Measurements from ENCODE around the gene ZNF580.

GRCh38 chr19:55674841-55675660 is 34.2 kb downstream of the ZNF580 start, which contains the start of gene EPN1:
- TF ChIP-seq, protein P1, sequence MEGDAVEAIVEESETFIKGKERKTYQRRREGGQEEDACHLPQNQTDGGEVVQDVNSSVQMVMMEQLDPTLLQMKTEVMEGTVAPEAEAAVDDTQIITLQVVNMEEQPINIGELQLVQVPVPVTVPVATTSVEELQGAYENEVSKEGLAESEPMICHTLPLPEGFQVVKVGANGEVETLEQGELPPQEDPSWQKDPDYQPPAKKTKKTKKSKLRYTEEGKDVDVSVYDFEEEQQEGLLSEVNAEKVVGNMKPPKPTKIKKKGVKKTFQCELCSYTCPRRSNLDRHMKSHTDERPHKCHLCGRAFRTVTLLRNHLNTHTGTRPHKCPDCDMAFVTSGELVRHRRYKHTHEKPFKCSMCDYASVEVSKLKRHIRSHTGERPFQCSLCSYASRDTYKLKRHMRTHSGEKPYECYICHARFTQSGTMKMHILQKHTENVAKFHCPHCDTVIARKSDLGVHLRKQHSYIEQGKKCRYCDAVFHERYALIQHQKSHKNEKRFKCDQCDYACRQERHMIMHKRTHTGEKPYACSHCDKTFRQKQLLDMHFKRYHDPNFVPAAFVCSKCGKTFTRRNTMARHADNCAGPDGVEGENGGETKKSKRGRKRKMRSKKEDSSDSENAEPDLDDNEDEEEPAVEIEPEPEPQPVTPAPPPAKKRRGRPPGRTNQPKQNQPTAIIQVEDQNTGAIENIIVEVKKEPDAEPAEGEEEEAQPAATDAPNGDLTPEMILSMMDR (IDR thresholded peaks at IDR 0.05) = no peak
- no peak for TF ChIP-seq EZH2phosphoT487 (IDR thresholded peaks at IDR 0.05)

Measured in neural progenitor cell (in vitro differentiated cells).